Neuron (in vitro differentiated cells): ENCODE measurements around the gene NEK6.

Experiments
- H2AFZ ChIP-seq: one replicate; pipeline ENCODE4 v1.6.1; 2013; ENCODE audit warnings: low read depth, mild to moderate bottlenecking, inconsistent platforms, low read length, moderate library complexity
- H3K27me3 ChIP-seq: one replicate; pipeline ENCODE4 v1.6.1; 2013; ENCODE audit warnings: low read length; ENCODE audit not compliant: insufficient read depth
- H3K36me3 ChIP-seq: one replicate; pipeline ENCODE4 v1.6.1; 2013; ENCODE audit warnings: low read length; ENCODE audit not compliant: insufficient read depth
- H3K4me1 ChIP-seq: one replicate; pipeline ENCODE4 v1.6.1; 2013; ENCODE audit warnings: low read length; ENCODE audit not compliant: insufficient read depth
- H3K4me3 ChIP-seq: 2 replicates; pipeline ENCODE4 v1.5.1; 2013; ENCODE audit warnings: mild to moderate bottlenecking, low read length, moderate library complexity
- H3K9me3 ChIP-seq: one replicate; pipeline ENCODE4 v1.6.1; 2013; ENCODE audit warnings: low read length

The NEK6 gene

GRCh38 chr9:124292696-124293593 is 35.2 kb downstream of the NEK6 start:
- Histone ChIP-seq H3K36me3 (peaks cover 3% of the 10 kb centered on the region), H3K4me3 (no peak overlapping the region), H3K27me3 (no peaks in the 10 kb centered on the region), H3K9me3 (no peaks in the 10 kb centered on the region), H2AFZ (no peak overlapping the region), H3K4me1 (peaks cover 6% of the 10 kb centered on the region)

- Histone ChIP-seq H3K36me3 (peaks cover 3% of the 10 kb centered on the region), H3K9me3 (no peaks in the 10 kb centered on the region), H3K27me3 (no peaks in the 10 kb centered on the region), H3K4me1 (peaks cover 5% of the 10 kb centered on the region), H3K4me3 (no peak overlapping the region), H2AFZ (no peak overlapping the region)
These were observed 36.2 kb downstream of the NEK6 start for GRCh38 chr9:124293718-124294506.

- Histone ChIP-seq H3K4me1 (peaks cover 8% of the 10 kb centered on the region), H3K36me3 (peaks cover 3% of the 10 kb centered on the region), H3K4me3 (no peak overlapping the region), H3K27me3 (no peaks in the 10 kb centered on the region), H2AFZ (no peak overlapping the region), H3K9me3 (no peaks in the 10 kb centered on the region)
These were observed 37.5 kb downstream of the NEK6 start for GRCh38 chr9:124295159-124295794.

- H3K36me3 ChIP-seq, result peaks cover 3% of the 10 kb centered on the region
- H2AFZ ChIP-seq, result no peak overlapping the region
- no peak overlapping the region for H3K4me3 ChIP-seq
- H3K4me1 ChIP-seq, result peaks cover 8% of the 10 kb centered on the region
- no peaks in the 10 kb centered on the region for H3K27me3 ChIP-seq
- H3K9me3 ChIP-seq, result no peaks in the 10 kb centered on the region
These were observed 38.3 kb downstream of the NEK6 start for GRCh38 chr9:124296094-124296493.

- Histone ChIP-seq H3K36me3 (peaks cover 3% of the 10 kb centered on the region), H3K4me3 (no peak overlapping the region), H2AFZ (no peak overlapping the region), H3K9me3 (no peaks in the 10 kb centered on the region), H3K27me3 (no peaks in the 10 kb centered on the region), H3K4me1 (peaks cover 8% of the 10 kb centered on the region)
These were observed 39.2 kb downstream of the NEK6 start for GRCh38 chr9:124296796-124297550.

DNA sequence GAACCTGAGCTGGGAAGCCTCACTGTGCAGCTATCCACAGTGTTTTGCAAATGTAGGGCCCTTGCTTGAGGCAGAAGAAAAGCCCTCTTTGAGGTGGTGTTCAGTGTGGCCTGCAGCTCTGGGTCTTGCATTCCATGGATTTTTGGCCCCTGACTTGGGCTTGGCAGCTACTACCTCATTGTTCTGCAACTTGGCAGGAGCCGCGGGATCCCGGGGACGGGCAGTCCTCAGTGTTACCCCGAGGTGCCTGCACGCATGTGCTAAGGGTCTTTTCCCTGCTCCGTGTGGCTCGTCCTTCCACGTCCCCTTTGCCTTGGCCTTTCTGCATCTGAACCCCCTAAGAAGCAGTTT is 39.8 kb downstream of the NEK6 start:
- H3K9me3 ChIP-seq, result no peaks in the 10 kb centered on the region
- no peak overlapping the region for H2AFZ ChIP-seq
- H3K4me1 ChIP-seq, result peaks cover 8% of the 10 kb centered on the region
- H3K36me3 ChIP-seq, result peaks cover 9% of the 10 kb centered on the region
- no peak overlapping the region for H3K4me3 ChIP-seq
- H3K27me3 ChIP-seq, result no peaks in the 10 kb centered on the region

DNA sequence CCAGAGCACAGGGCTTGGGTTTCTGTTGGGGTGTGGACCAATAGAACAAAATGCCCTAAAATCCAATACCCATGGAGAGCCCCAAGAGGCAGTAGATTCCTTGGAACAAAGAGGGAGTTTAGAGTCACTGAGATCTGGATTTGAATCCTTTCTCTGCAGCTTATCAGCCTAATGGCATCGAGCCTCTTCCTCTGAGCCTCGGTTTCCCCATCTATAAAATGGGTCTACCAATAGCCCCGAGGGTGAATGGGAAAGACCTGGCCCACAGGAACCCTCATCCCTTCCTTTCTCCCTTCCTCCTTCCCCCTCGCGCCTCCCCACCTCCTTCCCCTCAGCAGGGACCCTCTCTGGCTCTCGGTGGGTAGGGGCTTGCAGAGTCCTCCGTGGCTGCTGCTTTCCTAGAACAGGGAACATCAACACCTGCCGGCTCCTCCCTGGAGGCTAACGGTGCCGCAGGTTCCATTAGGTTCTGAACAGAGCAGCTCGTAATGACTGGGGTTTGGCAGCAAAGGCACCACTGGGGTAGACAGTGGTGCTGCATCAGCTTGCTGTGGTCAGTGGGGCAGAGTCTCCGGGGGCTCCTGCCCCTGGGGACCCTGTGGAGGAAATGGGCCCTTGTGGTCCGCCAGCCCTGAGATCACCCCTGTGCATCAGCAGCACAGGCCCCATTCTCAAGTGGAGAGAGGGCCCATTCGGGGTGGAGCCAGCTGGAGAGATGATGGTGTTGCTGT is 40.3 kb downstream of the NEK6 start:
- peaks cover 8% of the 10 kb centered on the region for H3K4me1 ChIP-seq

GRCh38 chr9:124298646-124299235 is 41.0 kb downstream of the NEK6 start:
- H3K9me3 ChIP-seq, result no peaks in the 10 kb centered on the region
- no peak overlapping the region for H2AFZ ChIP-seq
- peaks cover 15% of the 10 kb centered on the region for H3K36me3 ChIP-seq
- H3K27me3 ChIP-seq, result no peaks in the 10 kb centered on the region
- H3K4me1 ChIP-seq, result peaks cover 8% of the 10 kb centered on the region
- H3K4me3 ChIP-seq, result no peak overlapping the region

More for the DNA sequence above, 40.3 kb downstream of the NEK6 start:
- H3K36me3 ChIP-seq, result peaks cover 13% of the 10 kb centered on the region
- H3K9me3 ChIP-seq, result no peaks in the 10 kb centered on the region
- H3K4me3 ChIP-seq, result no peak overlapping the region
- H2AFZ ChIP-seq, result no peak overlapping the region
- H3K27me3 ChIP-seq, result no peaks in the 10 kb centered on the region

DNA sequence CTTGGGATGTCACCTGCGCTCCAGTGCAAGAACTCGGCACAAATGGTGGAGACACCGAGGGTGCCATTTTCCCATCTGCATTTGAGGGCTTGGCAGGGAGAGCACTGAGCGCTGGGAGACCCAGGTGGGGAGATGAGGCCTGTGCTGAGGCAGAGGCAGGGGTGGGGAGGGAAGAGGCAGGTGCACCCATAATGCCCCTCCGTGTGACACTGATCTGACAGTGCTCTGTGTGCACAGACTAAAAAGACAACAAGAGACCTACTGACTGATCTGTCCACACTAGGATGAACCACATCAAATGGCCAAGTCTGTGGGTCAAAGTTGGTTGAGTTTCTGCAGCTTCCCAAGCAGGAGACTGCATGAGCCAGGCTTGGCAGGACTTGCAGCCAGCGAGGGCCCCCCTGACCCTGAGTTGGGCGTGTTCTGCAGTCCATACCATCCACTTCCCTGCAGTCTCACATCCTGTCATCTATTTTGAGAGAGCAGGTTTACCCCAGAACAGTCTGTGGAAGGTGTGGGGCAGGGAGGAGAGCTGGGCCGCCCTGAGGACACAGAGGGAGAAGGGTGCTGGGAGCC is 41.9 kb downstream of the NEK6 start:
- no peak overlapping the region for H2AFZ ChIP-seq
- H3K36me3 ChIP-seq, result peaks cover 18% of the 10 kb centered on the region
- H3K27me3 ChIP-seq, result no peaks in the 10 kb centered on the region
- peaks cover 8% of the 10 kb centered on the region for H3K4me1 ChIP-seq
- H3K4me3 ChIP-seq, result no peak overlapping the region
- no peaks in the 10 kb centered on the region for H3K9me3 ChIP-seq

DNA sequence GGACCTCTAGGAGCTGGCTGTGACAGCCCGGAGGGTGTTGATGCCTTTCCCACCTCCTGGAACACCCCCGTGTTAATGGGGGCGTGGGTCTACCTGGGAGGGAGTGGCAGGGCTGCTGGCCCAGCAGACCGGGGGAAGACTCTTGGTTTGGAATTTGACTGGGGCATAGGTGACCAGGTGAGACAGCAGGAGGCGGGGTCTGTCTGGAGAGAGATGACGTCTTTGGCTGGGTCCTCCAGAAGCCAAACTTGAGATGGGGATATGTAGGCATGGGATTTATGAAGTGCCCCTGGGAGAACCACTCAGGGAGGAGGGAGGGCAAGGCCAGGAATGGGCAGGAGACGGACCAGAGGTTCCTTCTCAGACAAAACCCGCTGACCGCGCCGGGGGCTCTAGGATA is 42.6 kb downstream of the NEK6 start:
- no peak overlapping the region for H2AFZ ChIP-seq
- H3K36me3 ChIP-seq, result peaks cover 18% of the 10 kb centered on the region
- H3K4me3 ChIP-seq, result no peak overlapping the region
- peaks cover 8% of the 10 kb centered on the region for H3K4me1 ChIP-seq
- H3K27me3 ChIP-seq, result no peaks in the 10 kb centered on the region
- no peaks in the 10 kb centered on the region for H3K9me3 ChIP-seq

DNA sequence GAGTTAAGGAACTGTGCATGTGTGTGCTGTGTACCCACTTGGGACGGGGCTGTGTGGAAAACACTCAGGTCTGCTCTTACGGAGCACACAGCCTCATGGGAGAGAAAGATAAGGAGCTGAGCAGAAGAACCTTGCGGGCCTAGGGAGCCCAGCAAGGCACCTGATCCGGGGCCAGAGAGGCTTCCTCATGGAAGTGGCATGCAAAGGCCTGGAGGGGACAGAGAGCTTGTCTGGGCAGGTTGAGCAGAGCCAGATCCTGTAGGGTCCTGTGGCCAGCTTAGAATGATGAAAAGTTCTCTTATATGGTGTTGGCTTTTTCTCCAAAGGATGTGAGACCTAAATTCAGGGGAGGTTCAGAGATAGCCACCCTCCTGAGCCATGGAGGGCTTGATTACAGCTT is 45.2 kb downstream of the NEK6 start:
- Histone ChIP-seq H3K9me3 (no peaks in the 10 kb centered on the region), H3K36me3 (peaks cover 19% of the 10 kb centered on the region), H3K4me3 (no peak overlapping the region), H3K4me1 (peaks cover 3% of the 10 kb centered on the region), H3K27me3 (no peaks in the 10 kb centered on the region), H2AFZ (no peak overlapping the region)
